ENCODE results near the gene SP1.
A peak's percentile ranks its signal among the peaks of the same experiment; 100 is the strongest.
"Not testable (repeated sequence)": the region's sequence is repeated elsewhere in the genome, so short reads cannot be mapped to it uniquely, and the experiment has no call there.

The SP1 gene

GRCh38 chr12:53413485-53414204 is 33.7 kb downstream of the SP1 start:
- H3K4me3 ChIP-seq (ENCODE audit: low read depth, low read length): no peak overlapping the region
- TF ChIP-seq, protein P1, sequence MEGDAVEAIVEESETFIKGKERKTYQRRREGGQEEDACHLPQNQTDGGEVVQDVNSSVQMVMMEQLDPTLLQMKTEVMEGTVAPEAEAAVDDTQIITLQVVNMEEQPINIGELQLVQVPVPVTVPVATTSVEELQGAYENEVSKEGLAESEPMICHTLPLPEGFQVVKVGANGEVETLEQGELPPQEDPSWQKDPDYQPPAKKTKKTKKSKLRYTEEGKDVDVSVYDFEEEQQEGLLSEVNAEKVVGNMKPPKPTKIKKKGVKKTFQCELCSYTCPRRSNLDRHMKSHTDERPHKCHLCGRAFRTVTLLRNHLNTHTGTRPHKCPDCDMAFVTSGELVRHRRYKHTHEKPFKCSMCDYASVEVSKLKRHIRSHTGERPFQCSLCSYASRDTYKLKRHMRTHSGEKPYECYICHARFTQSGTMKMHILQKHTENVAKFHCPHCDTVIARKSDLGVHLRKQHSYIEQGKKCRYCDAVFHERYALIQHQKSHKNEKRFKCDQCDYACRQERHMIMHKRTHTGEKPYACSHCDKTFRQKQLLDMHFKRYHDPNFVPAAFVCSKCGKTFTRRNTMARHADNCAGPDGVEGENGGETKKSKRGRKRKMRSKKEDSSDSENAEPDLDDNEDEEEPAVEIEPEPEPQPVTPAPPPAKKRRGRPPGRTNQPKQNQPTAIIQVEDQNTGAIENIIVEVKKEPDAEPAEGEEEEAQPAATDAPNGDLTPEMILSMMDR (IDR thresholded peaks at IDR 0.05; ENCODE audit: low read depth, low read length): no peak
- TF ChIP-seq, protein P2, sequence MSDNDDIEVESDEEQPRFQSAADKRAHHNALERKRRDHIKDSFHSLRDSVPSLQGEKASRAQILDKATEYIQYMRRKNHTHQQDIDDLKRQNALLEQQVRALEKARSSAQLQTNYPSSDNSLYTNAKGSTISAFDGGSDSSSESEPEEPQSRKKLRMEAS (IDR thresholded peaks at IDR 0.05; ENCODE audit: low read depth, low read length): no peak
- TF ChIP-seq MYC (IDR thresholded peaks at IDR 0.05; ENCODE audit: low read depth, low read length): no peak
- no peak for TF ChIP-seq POLR2A (IDR thresholded peaks at IDR 0.05; ENCODE audit: extremely low read depth, insufficient read length)
- DNase-seq (ENCODE audit: low read depth): no peak

- no peak overlapping the region for H3K4me3 ChIP-seq (ENCODE audit: low read depth, low read length)
- TF ChIP-seq MYC (IDR thresholded peaks at IDR 0.05; ENCODE audit: low read depth, low read length) (no peak), POLR2A (IDR thresholded peaks at IDR 0.05; ENCODE audit: extremely low read depth, insufficient read length) (no peak)
- TF ChIP-seq, protein P1 (IDR thresholded peaks at IDR 0.05; ENCODE audit: low read depth, low read length): no peak
- TF ChIP-seq, protein P2 (IDR thresholded peaks at IDR 0.05; ENCODE audit: low read depth, low read length): no peak
- no peak for DNase-seq (ENCODE audit: low read depth)
These were observed 34.9 kb downstream of the SP1 start for GRCh38 chr12:53414756-53415417.

DNA sequence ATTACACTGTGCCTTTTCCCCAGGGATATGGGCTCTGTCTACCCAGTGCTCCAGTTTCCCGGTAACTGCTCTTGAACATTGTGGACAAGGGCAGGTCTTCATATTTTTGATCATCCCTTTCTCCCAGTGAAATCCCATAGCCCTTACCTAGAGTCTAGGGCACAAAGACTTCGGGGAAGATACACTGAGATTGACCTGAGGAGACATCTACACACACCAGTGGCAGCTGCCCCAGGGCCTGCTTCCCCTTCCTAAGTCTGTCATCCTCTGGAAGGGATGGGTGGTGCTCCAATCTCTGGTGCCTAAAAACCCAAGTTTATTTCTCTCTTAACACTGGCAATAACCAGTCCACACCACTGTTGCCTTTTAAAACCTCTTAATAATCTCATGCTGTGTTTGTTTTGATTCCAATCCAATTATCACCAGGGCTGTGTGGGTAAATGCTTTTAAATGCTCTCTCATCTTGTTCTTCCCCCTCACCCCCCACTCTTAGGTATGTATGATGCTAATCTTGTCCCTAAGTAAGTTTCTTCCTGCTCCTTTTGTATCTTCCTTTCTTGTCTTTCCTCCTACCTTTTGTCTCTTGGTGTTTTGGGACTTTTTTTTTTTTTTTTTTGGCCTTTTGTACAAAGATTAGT is 35.9 kb downstream of the SP1 start:
- not testable (repeated sequence) for H3K4me3 ChIP-seq (ENCODE audit: low read depth, low read length); DNase-seq (ENCODE audit: low read depth)

- not testable (repeated sequence) for H3K4me3 ChIP-seq (ENCODE audit: low read depth, low read length)
- DNase-seq (ENCODE audit: low read depth): peak; percentile 67
These were observed 37.4 kb downstream of the SP1 start for GRCh38 chr12:53417291-53417816.

- H3K4me3 ChIP-seq (ENCODE audit: low read depth, low read length): no peak overlapping the region
- TF ChIP-seq, protein P2 (IDR thresholded peaks at IDR 0.05; ENCODE audit: low read depth, low read length): no peak
- no peak for TF ChIP-seq POLR2A (IDR thresholded peaks at IDR 0.05; ENCODE audit: extremely low read depth, insufficient read length)
- no peak for TF ChIP-seq MYC (IDR thresholded peaks at IDR 0.05; ENCODE audit: low read depth, low read length)
- no peak for DNase-seq (ENCODE audit: low read depth)
These were observed 38.2 kb downstream of the SP1 start for GRCh38 chr12:53418221-53418620.

GRCh38 chr12:53419756-53420155 is 39.8 kb downstream of the SP1 start:
- TF ChIP-seq POLR2A (IDR thresholded peaks at IDR 0.05; ENCODE audit: extremely low read depth, insufficient read length): no peak
- TF ChIP-seq, protein P2 (IDR thresholded peaks at IDR 0.05; ENCODE audit: low read depth, low read length): no peak
- TF ChIP-seq, protein P1 (IDR thresholded peaks at IDR 0.05; ENCODE audit: low read depth, low read length): no peak
- DNase-seq (ENCODE audit: low read depth): no peak
- no peak overlapping the region for H3K4me3 ChIP-seq (ENCODE audit: low read depth, low read length)

GRCh38 chr12:53422247-53422646 is 42.3 kb downstream of the SP1 start:
- not testable (repeated sequence) for H3K4me3 ChIP-seq (ENCODE audit: low read depth, low read length); DNase-seq (ENCODE audit: low read depth)
